Mononuclear cell (primary cell): Measurements from ENCODE around the gene ELAVL1. TPM values are rescaled to one million over a fixed set of nuclear protein-coding genes. Genes with fewer than 3 reads are reported as not detected.

Source experiments
- H3K27me3 ChIP-seq: 2 replicates; pipeline ENCODE4 v1.6.0; 2011; ENCODE audit warnings: low read length, control low read depth; ENCODE audit not compliant: insufficient read depth
- H3K4me1 ChIP-seq: 2 replicates; pipeline ENCODE4 v1.5.1; 2011; ENCODE audit warnings: mild to moderate bottlenecking, low read length, control low read depth; ENCODE audit not compliant: insufficient read depth
- H3K4me3 ChIP-seq: 2 replicates; pipeline ENCODE4 v1.5.1; 2011; ENCODE audit warnings: mild to moderate bottlenecking, low read length, moderate library complexity
- H3K9me3 ChIP-seq: 2 replicates; pipeline ENCODE4 v1.5.1; 2011; ENCODE audit warnings: low read depth, mild to moderate bottlenecking, control low read depth, low read length
- total RNA-seq: library from RNA; depleted of rRNA; stranded (reverse); fragments of >200 nt; gene quantifications from one replicate; pipeline ENCODE4 v1.2.3, GENCODE V29; 2012

The ELAVL1 gene
- total RNA-seq, 1 donor: 9.2 TPM

- Histone ChIP-seq H3K4me1 (peaks cover 40% of the 10 kb centered on the region), H3K27me3 (no peaks in the 10 kb centered on the region)
Measured at GRCh38 chr19:7997809-7998480, 7.5 kb downstream of the ELAVL1 start.

GRCh38 chr19:7996883-7997282, 8.6 kb downstream of the ELAVL1 start:
- H3K9me3 ChIP-seq: no peaks in the 10 kb centered on the region
- no peaks in the 10 kb centered on the region for H3K27me3 ChIP-seq
- H3K4me3 ChIP-seq: no peak overlapping the region
- peaks cover 30% of the 10 kb centered on the region for H3K4me1 ChIP-seq

More at GRCh38 chr19:7997809-7998480, 7.5 kb downstream of the ELAVL1 start:
- Histone ChIP-seq H3K9me3 (no peaks in the 10 kb centered on the region), H3K4me3 (no peak overlapping the region)

- no peaks in the 10 kb centered on the region for H3K9me3 ChIP-seq
- no peaks in the 10 kb centered on the region for H3K27me3 ChIP-seq
- peaks cover 22% of the 10 kb centered on the region for H3K4me1 ChIP-seq
- H3K4me3 ChIP-seq: no peak overlapping the region
Measured at GRCh38 chr19:7995810-7996158, 9.7 kb downstream of the ELAVL1 start.

- Histone ChIP-seq H3K4me3 (no peak overlapping the region), H3K27me3 (no peaks in the 10 kb centered on the region), H3K9me3 (no peaks in the 10 kb centered on the region), H3K4me1 (peaks cover 22% of the 10 kb centered on the region)
Measured at GRCh38 chr19:7994928-7995809, 10.3 kb downstream of the ELAVL1 start.

GRCh38 chr19:7994114-7994513, 11.3 kb downstream of the ELAVL1 start:
- no peaks in the 10 kb centered on the region for H3K9me3 ChIP-seq
- no peaks in the 10 kb centered on the region for H3K27me3 ChIP-seq
- peaks cover 22% of the 10 kb centered on the region for H3K4me1 ChIP-seq
- H3K4me3 ChIP-seq: no peak overlapping the region

GRCh38 chr19:7993560-7993959, 11.9 kb downstream of the ELAVL1 start:
- H3K4me3 ChIP-seq: no peak overlapping the region
- no peaks in the 10 kb centered on the region for H3K27me3 ChIP-seq
- H3K4me1 ChIP-seq: peaks cover 18% of the 10 kb centered on the region
- H3K9me3 ChIP-seq: no peaks in the 10 kb centered on the region

- no peaks in the 10 kb centered on the region for H3K9me3 ChIP-seq
- no peaks in the 10 kb centered on the region for H3K27me3 ChIP-seq
- no peak overlapping the region for H3K4me3 ChIP-seq
- peaks cover 8% of the 10 kb centered on the region for H3K4me1 ChIP-seq
Measured at GRCh38 chr19:7992575-7992974, 12.9 kb downstream of the ELAVL1 start.

GRCh38 chr19:7989071-7989575, 16.3 kb downstream of the ELAVL1 start:
- H3K9me3 ChIP-seq: no peaks in the 10 kb centered on the region
- H3K4me1 ChIP-seq: peaks cover 2% of the 10 kb centered on the region
- no peak overlapping the region for H3K4me3 ChIP-seq
- H3K27me3 ChIP-seq: no peaks in the 10 kb centered on the region

DNA sequence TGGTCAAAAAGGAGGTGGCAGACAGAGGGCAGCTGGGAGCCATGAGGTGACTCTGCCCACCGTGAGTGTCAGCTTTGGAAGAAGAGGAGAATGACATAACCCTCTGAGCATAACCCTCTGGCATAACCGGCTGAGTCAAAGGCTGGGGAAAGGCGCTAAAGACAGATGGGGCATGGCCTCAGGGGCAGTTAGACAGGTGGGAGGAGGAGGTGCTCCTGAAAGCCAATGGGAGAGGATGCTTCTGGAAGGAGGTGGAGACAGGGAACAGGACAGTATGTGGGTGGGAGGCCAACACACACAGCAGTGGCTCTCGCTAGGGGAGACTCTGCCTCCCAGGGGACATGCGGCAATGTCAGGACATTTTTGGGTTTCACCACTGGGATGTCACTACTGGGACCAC, 17.1 kb downstream of the ELAVL1 start:
- Histone ChIP-seq H3K27me3 (no peaks in the 10 kb centered on the region), H3K9me3 (no peaks in the 10 kb centered on the region), H3K4me3 (no peak overlapping the region), H3K4me1 (no peaks in the 10 kb centered on the region)

DNA sequence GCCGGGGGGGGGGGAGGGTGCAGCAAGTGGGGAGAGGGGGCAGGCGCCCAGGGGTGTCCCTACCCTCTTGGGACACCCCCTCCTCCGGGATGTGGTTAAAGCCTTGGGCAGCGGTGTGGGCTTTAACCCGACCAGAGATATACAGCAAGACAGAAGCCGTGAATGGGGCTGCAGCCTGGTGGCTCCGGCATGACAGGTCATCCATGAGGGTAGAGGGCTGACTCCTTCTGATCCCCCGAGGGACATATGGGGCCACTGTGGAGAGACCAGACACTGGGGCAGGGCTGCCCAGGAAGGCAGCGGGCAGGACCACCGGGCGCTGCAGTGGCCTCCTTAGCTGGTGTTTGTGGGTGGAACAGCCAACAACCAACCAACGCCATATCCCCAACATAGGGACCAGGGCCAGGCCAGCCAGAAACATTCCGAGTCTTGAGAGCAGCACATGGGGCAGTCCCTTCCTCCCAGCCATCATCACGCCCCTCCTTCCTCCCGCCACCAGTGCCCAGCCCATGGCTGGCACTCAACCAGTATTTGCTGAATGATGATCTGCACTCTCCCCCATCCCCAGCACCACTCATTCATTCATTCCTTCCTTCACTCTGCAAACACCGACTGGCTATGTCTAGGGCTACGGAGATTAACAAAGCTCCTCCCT, 18.2 kb downstream of the ELAVL1 start:
- H3K27me3 ChIP-seq: no peaks in the 10 kb centered on the region
- H3K4me1 ChIP-seq: no peaks in the 10 kb centered on the region
- no peak overlapping the region for H3K4me3 ChIP-seq
- H3K9me3 ChIP-seq: no peaks in the 10 kb centered on the region

GRCh38 chr19:7986321-7987113, 18.9 kb downstream of the ELAVL1 start:
- no peaks in the 10 kb centered on the region for H3K27me3 ChIP-seq
- H3K9me3 ChIP-seq: no peaks in the 10 kb centered on the region
- H3K4me3 ChIP-seq: no peak overlapping the region
- H3K4me1 ChIP-seq: no peaks in the 10 kb centered on the region

DNA sequence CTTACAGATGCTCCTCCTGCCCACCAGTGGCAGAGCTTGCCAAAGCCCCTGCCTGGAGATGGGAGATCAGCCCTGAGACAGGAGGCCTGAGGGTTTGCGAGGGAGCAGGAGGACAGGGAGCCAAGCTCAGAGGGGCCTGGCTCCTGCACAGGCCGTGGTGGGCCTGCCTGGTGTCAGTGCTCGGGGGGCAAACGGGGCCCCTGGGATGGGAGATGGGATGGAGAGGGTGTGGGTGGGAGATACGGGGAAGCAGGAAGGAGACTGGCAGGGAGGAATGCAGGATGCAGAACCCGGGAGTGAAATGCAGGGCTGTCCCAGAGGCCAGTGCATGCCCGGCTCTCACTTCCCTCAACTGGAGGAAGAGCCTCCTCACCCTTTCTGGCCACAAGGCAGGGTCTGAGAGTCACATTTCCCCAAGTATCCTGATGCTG, 19.9 kb downstream of the ELAVL1 start:
- no peak overlapping the region for H3K4me3 ChIP-seq
- H3K9me3 ChIP-seq: no peaks in the 10 kb centered on the region
- no peaks in the 10 kb centered on the region for H3K27me3 ChIP-seq
- no peaks in the 10 kb centered on the region for H3K4me1 ChIP-seq

DNA sequence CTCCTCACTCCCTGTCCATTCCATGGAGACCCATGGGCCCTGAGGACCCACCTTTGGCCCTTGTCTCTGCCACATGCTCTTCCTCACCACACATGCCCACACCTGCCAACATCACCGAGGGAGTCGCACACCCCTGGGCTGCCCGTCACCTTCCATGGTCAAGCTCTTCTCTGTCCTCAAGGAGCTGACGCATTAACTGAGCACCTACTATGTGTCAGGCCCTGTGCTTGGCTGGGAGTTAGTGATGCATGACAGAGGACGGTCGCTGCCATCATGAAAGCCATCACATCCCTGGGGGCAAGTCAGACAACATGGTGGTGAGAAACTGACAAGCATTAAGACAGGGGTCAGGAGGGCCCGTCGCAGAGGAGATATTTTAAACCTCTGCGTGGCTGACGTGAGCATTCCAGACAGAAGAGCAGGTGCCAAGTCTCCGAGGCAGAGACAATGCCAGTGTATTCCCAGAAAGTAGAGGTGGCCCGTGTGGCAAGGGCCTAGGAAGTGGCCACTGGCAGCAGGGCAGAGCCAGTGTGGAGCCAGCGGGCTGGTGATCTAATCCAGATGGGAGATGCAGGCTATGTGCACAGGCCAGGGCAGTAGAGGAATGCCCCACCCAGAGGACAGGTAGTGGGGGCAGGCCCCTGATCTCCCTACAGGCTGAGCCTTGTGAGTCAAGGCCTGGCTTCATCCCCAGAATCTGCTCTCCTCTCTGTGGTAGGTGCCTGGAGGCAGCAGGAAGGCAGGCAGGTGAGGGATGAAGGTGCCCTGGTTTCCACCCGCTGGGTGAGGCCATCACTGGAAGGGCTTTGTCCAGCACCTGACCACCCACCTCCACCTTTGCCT, 21.2 kb downstream of the ELAVL1 start:
- no peak overlapping the region for H3K4me3 ChIP-seq
- no peaks in the 10 kb centered on the region for H3K4me1 ChIP-seq

More for the DNA sequence above, 21.2 kb downstream of the ELAVL1 start:
- Histone ChIP-seq H3K9me3 (no peaks in the 10 kb centered on the region), H3K27me3 (no peaks in the 10 kb centered on the region)
